Osteoblast (primary cell): Measurements from ENCODE around the gene BTRC. TPM values are rescaled to one million over a fixed set of nuclear protein-coding genes. Genes with fewer than 3 reads are reported as not detected.

Experiments used
- DNase-seq: peaks from one replicate; pipeline ENCODE4 v3.0.0; 2011; ENCODE audit warnings: low spot score, mixed read lengths; ENCODE audit not compliant: insufficient read length; ENCODE audit errors: missing footprints
- H2AFZ ChIP-seq: 2 replicates; pipeline ENCODE4 v1.6.0; 2011; ENCODE audit warnings: mild to moderate bottlenecking, low read length
- H3K27ac ChIP-seq: 2 replicates; pipeline ENCODE4 v1.5.1; 2011; ENCODE audit warnings: mild to moderate bottlenecking, low read depth, low read length, moderate library complexity
- H3K27me3 ChIP-seq: 2 replicates; pipeline ENCODE4 v1.6.0; 2012; ENCODE audit warnings: mild to moderate bottlenecking, control low read depth, inconsistent platforms, low read length, moderate library complexity; ENCODE audit not compliant: insufficient read depth
- H3K36me3 ChIP-seq: 2 replicates; pipeline ENCODE4 v1.5.1; 2011; ENCODE audit warnings: mild to moderate bottlenecking, low read length, control low read depth, moderate library complexity; ENCODE audit not compliant: insufficient read depth
- H3K4me1 ChIP-seq: 2 replicates; pipeline ENCODE4 v1.5.1; 2011; ENCODE audit warnings: mild to moderate bottlenecking, low read length, control low read depth, moderate library complexity; ENCODE audit not compliant: insufficient read depth
- H3K4me2 ChIP-seq: 2 replicates; pipeline ENCODE4 v1.6.0; 2011; ENCODE audit warnings: mild to moderate bottlenecking, low read length; ENCODE audit not compliant: insufficient read depth
- H3K4me3 ChIP-seq: fragments of 200-600 bp; sonication (generic); 3 replicates; pipeline ENCODE4 v1.5.1; 2012; ENCODE audit warnings: mild to moderate bottlenecking, low read length, inconsistent platforms; ENCODE audit not compliant: insufficient read depth
- H3K79me2 ChIP-seq: 2 replicates; pipeline ENCODE4 v1.6.0; 2012; ENCODE audit warnings: mild to moderate bottlenecking, low read length, control low read depth, inconsistent platforms; ENCODE audit not compliant: insufficient read depth
- H3K9me3 ChIP-seq: 2 replicates; pipeline ENCODE4 v1.5.1; 2011; ENCODE audit warnings: low read depth, low read length, control low read depth
- H4K20me1 ChIP-seq: 2 replicates; pipeline ENCODE4 v1.6.0; 2012; ENCODE audit warnings: mild to moderate bottlenecking, low read length, control low read depth; ENCODE audit not compliant: insufficient read depth
- CTCF ChIP-seq: IDR thresholded peaks from 2 replicates; pipeline ENCODE4 v1.5.1; 2011; ENCODE audit warnings: mild to moderate bottlenecking, low read depth, low read length, moderate library complexity; ENCODE audit errors: extremely low read depth
- total RNA-seq: library from RNA; depleted of rRNA; stranded (reverse); fragments of >200 nt; gene quantifications from 2 replicates; pipeline ENCODE4 v1.2.3, GENCODE V29; 2012

Gene BTRC
- total RNA-seq, 1 donor, result 11.2 TPM

- Histone ChIP-seq H3K79me2 (no peaks in the 10 kb centered on the region), H3K9me3 (no peaks in the 10 kb centered on the region), H3K27me3 (no peaks in the 10 kb centered on the region), H3K36me3 (peaks cover 13% of the 10 kb centered on the region), H4K20me1 (no peaks in the 10 kb centered on the region), H3K27ac (no peak overlapping the region), H3K4me1 (no peaks in the 10 kb centered on the region), H2AFZ (no peak overlapping the region), H3K4me3 (no peak overlapping the region), H3K4me2 (no peak overlapping the region)
- no peak for TF ChIP-seq CTCF
- DNase-seq, result no peak
These were observed 197.0 kb downstream of the BTRC start for GRCh38 chr10:101550965-101551364.

- no peak for TF ChIP-seq CTCF
- DNase-seq, result no peak
- Histone ChIP-seq H3K4me1 (no peaks in the 10 kb centered on the region), H4K20me1 (no peaks in the 10 kb centered on the region), H3K9me3 (no peaks in the 10 kb centered on the region), H3K4me2 (no peak overlapping the region), H3K36me3 (peaks cover 13% of the 10 kb centered on the region), H3K27ac (no peak overlapping the region), H3K79me2 (no peaks in the 10 kb centered on the region), H3K27me3 (no peaks in the 10 kb centered on the region), H3K4me3 (no peak overlapping the region), H2AFZ (no peak overlapping the region)
These were observed 198.5 kb downstream of the BTRC start for GRCh38 chr10:101552442-101552841.

DNA sequence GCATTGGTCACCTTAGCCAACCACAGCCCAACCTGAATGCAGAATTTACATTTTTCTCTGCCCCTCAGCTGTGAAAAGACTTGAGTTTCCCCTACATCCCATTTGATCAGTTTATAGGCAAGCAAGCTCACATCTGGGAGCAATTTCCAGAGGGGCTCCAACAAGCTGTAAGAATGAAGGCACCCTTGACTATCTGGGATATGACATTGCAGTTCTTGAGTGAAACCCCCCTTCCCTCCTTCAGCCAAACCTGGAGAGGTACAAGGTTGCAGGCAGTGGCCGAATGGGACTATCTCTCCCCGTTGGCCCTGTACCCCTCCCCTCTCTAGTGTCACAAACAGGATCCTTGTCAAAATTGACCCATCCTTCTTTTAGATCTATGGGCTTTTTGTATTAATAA is 203.6 kb downstream of the BTRC start:
- H3K4me2 ChIP-seq, result no peak overlapping the region
- no peaks in the 10 kb centered on the region for H3K79me2 ChIP-seq
- no peak overlapping the region for H2AFZ ChIP-seq
- H4K20me1 ChIP-seq, result no peaks in the 10 kb centered on the region
- H3K27ac ChIP-seq, result no peak overlapping the region
- H3K4me1 ChIP-seq, result no peaks in the 10 kb centered on the region
- no peaks in the 10 kb centered on the region for H3K9me3 ChIP-seq
- peaks cover 3% of the 10 kb centered on the region for H3K36me3 ChIP-seq
- H3K4me3 ChIP-seq, result no peak overlapping the region
- DNase-seq, result no peak
- no peak for TF ChIP-seq CTCF
- H3K27me3 ChIP-seq, result peaks cover 3% of the 10 kb centered on the region

GRCh38 chr10:101558204-101558603 is 204.2 kb downstream of the BTRC start:
- peaks cover 3% of the 10 kb centered on the region for H3K36me3 ChIP-seq
- no peak overlapping the region for H2AFZ ChIP-seq
- H3K4me3 ChIP-seq, result no peak overlapping the region
- no peaks in the 10 kb centered on the region for H3K79me2 ChIP-seq
- peaks cover 7% of the 10 kb centered on the region for H3K27me3 ChIP-seq
- no peak for TF ChIP-seq CTCF
- no peak for DNase-seq
- no peak overlapping the region for H3K27ac ChIP-seq
- no peaks in the 10 kb centered on the region for H3K4me1 ChIP-seq
- no peaks in the 10 kb centered on the region for H4K20me1 ChIP-seq
- no peaks in the 10 kb centered on the region for H3K9me3 ChIP-seq
- no peak overlapping the region for H3K4me2 ChIP-seq
